SK-N-SH (cell line): Measurements from ENCODE around the gene MARCKSL1. TPM values are rescaled to one million over a fixed set of nuclear protein-coding genes. Genes with fewer than 3 reads are reported as not detected.

Source experiments
- polyA plus RNA-seq, 3 experiments: library from polyadenylated mRNA; depleted of rRNA; stranded (reverse); fragments of >200 nt; gene quantifications; 2 replicates each; pipeline ENCODE4 v1.2.3, GENCODE V29; 2012
- small RNA-seq, 7 experiments: library from RNA; depleted of rRNA; stranded (forward); fragments of <200 nt; gene quantifications; one replicate each; pipeline ENCODE3, GENCODE V24; 2012

Gene MARCKSL1
- polyA plus RNA-seq, 1 of the 3 experiments (the other 2 are of a cell fraction) = 275 TPM

Small RNA genes within 50 kb of the gene (small RNA-seq; reads per million reads assigned to genes)
- gene RF00019 = 0 reads per million in 7 experiments

Other genes starting within 250 kb of the MARCKSL1 start
- gene KPNA6, start 228.2 kb downstream of the MARCKSL1 start, polyA plus RNA-seq (2012; rRNA removed) = 13.1 and 18.4 TPM in 2 replicates
- gene TXLNA, start 156.6 kb downstream of the MARCKSL1 start, polyA plus RNA-seq (2012; rRNA removed) = 26.4 and 32.7 TPM in 2 replicates
- 18.8 and 26.3 TPM in 2 replicates for gene CCDC28B, start 135.6 kb downstream of the MARCKSL1 start, polyA plus RNA-seq (2012; rRNA removed)
- gene IQCC, start 130.6 kb downstream of the MARCKSL1 start, polyA plus RNA-seq (2012; rRNA removed) = 2.4 and 2.9 TPM in 2 replicates
- not detected in 2 replicates for gene DCDC2B, start 127.1 kb downstream of the MARCKSL1 start, polyA plus RNA-seq (2012; rRNA removed)
- 31.8 and 31.9 TPM in 2 replicates for gene TMEM234, start 113.9 kb downstream of the MARCKSL1 start, polyA plus RNA-seq (2012; rRNA removed)
- 463 and 479 TPM in 2 replicates for gene EIF3I, start 113.8 kb downstream of the MARCKSL1 start, polyA plus RNA-seq (2012; rRNA removed)
- gene FAM167B, start 89.0 kb downstream of the MARCKSL1 start, polyA plus RNA-seq (2012; rRNA removed) = 1.2 and 1.6 TPM in 2 replicates
- gene LCK, start 85.0 kb downstream of the MARCKSL1 start, polyA plus RNA-seq (2012; rRNA removed) = not detected in 2 replicates
- gene HDAC1, start 44.1 kb downstream of the MARCKSL1 start, polyA plus RNA-seq (2012; rRNA removed) = 172 and 226 TPM in 2 replicates
- gene FAM229A, start 26.3 kb upstream of the MARCKSL1 start, polyA plus RNA-seq (2012; rRNA removed) = 8.0 and 10.0 TPM in 2 replicates
- gene TSSK3, start 26.3 kb upstream of the MARCKSL1 start, polyA plus RNA-seq (2012; rRNA removed) = 0.28 and 0.86 TPM in 2 replicates
- 51.0 and 65.7 TPM in 2 replicates for gene BSDC1, start 58.2 kb upstream of the MARCKSL1 start, polyA plus RNA-seq (2012; rRNA removed)
- gene ZBTB8B, start 128.8 kb upstream of the MARCKSL1 start, polyA plus RNA-seq (2012; rRNA removed) = 0.08 and 0.16 TPM in 2 replicates
- gene ZBTB8A, start 203.2 kb upstream of the MARCKSL1 start, polyA plus RNA-seq (2012; rRNA removed) = 1.3 and 1.9 TPM in 2 replicates